ENCODE measurements around the gene NAIF1.
"Not testable (repeated sequence)": the region's sequence is repeated elsewhere in the genome, so short reads cannot be mapped to it uniquely, and the experiment has no call there.

The NAIF1 gene

GRCh38 chr9:128026773-128027541, 40.2 kb downstream of the NAIF1 start:
- no peak for DNase-seq (ENCODE audit: low read depth)

- DNase-seq (ENCODE audit: low read depth): peak; percentile 63
These were observed 40.8 kb downstream of the NAIF1 start for GRCh38 chr9:128026255-128026772.

GRCh38 chr9:128025736-128026135, 41.4 kb downstream of the NAIF1 start:
- DNase-seq (ENCODE audit: low read depth): no peak

GRCh38 chr9:128024761-128025308, 42.3 kb downstream of the NAIF1 start:
- no peak for DNase-seq (ENCODE audit: low read depth)

- DNase-seq (ENCODE audit: low read depth): not testable (repeated sequence)
These were observed 43.4 kb downstream of the NAIF1 start for GRCh38 chr9:128023671-128024070.

GRCh38 chr9:128022886-128023285, 44.2 kb downstream of the NAIF1 start:
- no peak for DNase-seq (ENCODE audit: low read depth)

- DNase-seq (ENCODE audit: low read depth): no peak
These were observed 46.0 kb downstream of the NAIF1 start for GRCh38 chr9:128021098-128021497.

GRCh38 chr9:128020692-128021091, 46.4 kb downstream of the NAIF1 start:
- no peak for DNase-seq (ENCODE audit: low read depth)

GRCh38 chr9:128015696-128016095, 51.4 kb downstream of the NAIF1 start:
- DNase-seq (ENCODE audit: low read depth): no peak
